MM.1S (cell line): ENCODE measurements around the gene FARS2.

Source experiments
- CTCF ChIP-seq: fragments of 300-600 bp; sonication (generic); IDR thresholded peaks from 2 replicates; pipeline ENCODE4 v1.5.1; 2016; ENCODE audit warnings: antibody characterized with exemption, low read length, mixed read lengths
- EZH2 ChIP-seq: fragments of 300-600 bp; sonication (generic); optimal IDR thresholded peaks from 2 replicates; pipeline ENCODE3; 2017; ENCODE audit warnings: low read depth, mild to moderate bottlenecking, antibody characterized with exemption, low read length, mixed read lengths

- TF ChIP-seq EZH2 (no peak), CTCF (no peak)
Measured at GRCh38 chr6:5567352-5567751, 306.0 kb downstream of the FARS2 start.
